Mesendoderm (in vitro differentiated cells): ENCODE data around the gene RBM23.

Experiments
- DNase-seq: peaks from one replicate; pipeline ENCODE4 v3.0.0; 2013
- H2AK5ac ChIP-seq: 2 replicates; pipeline ENCODE4 v1.6.1; 2013; ENCODE audit warnings: low read length, inconsistent platforms
- H2BK120ac ChIP-seq: 2 replicates; pipeline ENCODE4 v1.6.1; 2013; ENCODE audit warnings: low read depth, mild to moderate bottlenecking, low read length, moderate library complexity, mixed read lengths
- H2BK15ac ChIP-seq: replicated peaks from 2 replicates; pipeline ENCODE4 v1.6.1; 2013; ENCODE audit warnings: low read depth, mild to moderate bottlenecking, moderate library complexity
- H2BK5ac ChIP-seq: 2 replicates; pipeline ENCODE4 v1.6.1; 2013; ENCODE audit warnings: low read length, inconsistent platforms
- H3K18ac ChIP-seq: 2 replicates; pipeline ENCODE4 v1.6.1; 2013; ENCODE audit warnings: mild to moderate bottlenecking, low read length, mixed read lengths
- H3K23ac ChIP-seq: one replicate; pipeline ENCODE4 v1.6.1; 2013; ENCODE audit warnings: low read length
- H3K27ac ChIP-seq: 2 replicates; pipeline ENCODE4 v1.5.1; 2013; ENCODE audit warnings: low read depth, mild to moderate bottlenecking, inconsistent platforms, low read length, moderate library complexity
- H3K27me3 ChIP-seq: 2 replicates; pipeline ENCODE4 v1.6.1; 2013; ENCODE audit warnings: low read length, control low read depth, mild to moderate bottlenecking, inconsistent platforms; ENCODE audit not compliant: insufficient read depth, poor library complexity
- H3K36me3 ChIP-seq: 2 replicates; pipeline ENCODE4 v1.6.1; 2013; ENCODE audit warnings: low read length, inconsistent platforms; ENCODE audit not compliant: control insufficient read depth, insufficient read depth
- H3K4ac ChIP-seq: one replicate; pipeline ENCODE4 v1.6.1; 2013; ENCODE audit warnings: low read depth, mild to moderate bottlenecking, low read length, moderate library complexity
- H3K4me1 ChIP-seq: 2 replicates; pipeline ENCODE4 v1.6.1; 2013; ENCODE audit warnings: low read depth, low read length, inconsistent platforms; ENCODE audit not compliant: control insufficient read depth
- H3K4me2 ChIP-seq: 2 replicates; pipeline ENCODE4 v1.6.1; 2013; ENCODE audit warnings: low read length
- H3K4me3 ChIP-seq: 2 replicates; pipeline ENCODE4 v1.5.1; 2013; ENCODE audit warnings: mild to moderate bottlenecking, low read length
- H3K56ac ChIP-seq: one replicate; pipeline ENCODE4 v1.6.1; 2013; ENCODE audit warnings: low read length
- H3K79me1 ChIP-seq: 2 replicates; pipeline ENCODE4 v1.6.1; 2013; ENCODE audit warnings: low read length, inconsistent platforms
- H3K79me2 ChIP-seq: 2 replicates; pipeline ENCODE4 v1.6.1; 2013; ENCODE audit warnings: mild to moderate bottlenecking, low read length; ENCODE audit not compliant: control insufficient read depth, insufficient read depth
- H3K9ac ChIP-seq: 2 replicates; pipeline ENCODE4 v1.6.1; 2013; ENCODE audit warnings: low read length, inconsistent platforms
- H4K5ac ChIP-seq: one replicate; pipeline ENCODE4 v1.6.1; 2013; ENCODE audit warnings: low read length
- H4K8ac ChIP-seq: one replicate; pipeline ENCODE4 v1.6.1; 2013; ENCODE audit warnings: low read depth, mild to moderate bottlenecking, control low read depth, low read length, moderate library complexity
- WGBS: extraction: QIAGEN DNeasy Blood & Tissue Kit; methylation state at CpG from one replicate; pipeline ENCODE4 v1.1.7; 2013; ENCODE audit warnings: low lambda C conversion rate, missing lambda C conversion rate; ENCODE audit not compliant: insufficient coverage; ENCODE audit errors: extremely low coverage; 5-methylcytosine and 5-hydroxymethylcytosine counted together

The RBM23 gene

GRCh38 chr14:22901799-22902198 lies 17.1 kb downstream of the RBM23 start:
- Histone ChIP-seq H2AK5ac (no peak overlapping the region), H3K79me2 (no peaks in the 10 kb centered on the region), H3K56ac (no peak overlapping the region), H2BK15ac (no peak overlapping the region), H2BK5ac (no peak overlapping the region), H3K4ac (no peak overlapping the region), H4K8ac (no peak overlapping the region), H2BK120ac (no peak overlapping the region), H3K23ac (no peak overlapping the region), H3K36me3 (peaks cover 20% of the 10 kb centered on the region), H3K4me3 (no peak overlapping the region), H3K27ac (no peak overlapping the region), H3K4me2 (no peak overlapping the region), H3K9ac (no peak overlapping the region), H3K4me1 (no peaks in the 10 kb centered on the region), H3K79me1 (no peaks in the 10 kb centered on the region), H4K5ac (no peak overlapping the region), H3K27me3 (no peaks in the 10 kb centered on the region), H3K18ac (no peak overlapping the region)
- no CpG with 5 or more reads among the region's 7 CpGs for WGBS
- no peak for DNase-seq

- no peak overlapping the region for H3K23ac ChIP-seq
- H3K4me3 ChIP-seq = no peak overlapping the region
- H3K9ac ChIP-seq = no peak overlapping the region
- no peak overlapping the region for H3K18ac ChIP-seq
- H3K79me2 ChIP-seq = no peaks in the 10 kb centered on the region
- no peak overlapping the region for H3K4me2 ChIP-seq
- no peaks in the 10 kb centered on the region for H3K27me3 ChIP-seq
- H4K5ac ChIP-seq = no peak overlapping the region
- no peak overlapping the region for H3K27ac ChIP-seq
- peak; percentile 87 for DNase-seq
- H3K4me1 ChIP-seq = no peaks in the 10 kb centered on the region
- no peak overlapping the region for H2BK5ac ChIP-seq
- no peak overlapping the region for H3K4ac ChIP-seq
- H3K56ac ChIP-seq = peak overlapping the region; percentile 43
- no peak overlapping the region for H2AK5ac ChIP-seq
- no peaks in the 10 kb centered on the region for H3K79me1 ChIP-seq
- no CpG with 5 or more reads among the region's 3 CpGs for WGBS
- H3K36me3 ChIP-seq = peaks cover 15% of the 10 kb centered on the region
- H4K8ac ChIP-seq = no peak overlapping the region
- no peak overlapping the region for H2BK120ac ChIP-seq
- H2BK15ac ChIP-seq = no peak overlapping the region
These were observed 18.7 kb downstream of the RBM23 start for GRCh38 chr14:22900081-22900799.

DNA sequence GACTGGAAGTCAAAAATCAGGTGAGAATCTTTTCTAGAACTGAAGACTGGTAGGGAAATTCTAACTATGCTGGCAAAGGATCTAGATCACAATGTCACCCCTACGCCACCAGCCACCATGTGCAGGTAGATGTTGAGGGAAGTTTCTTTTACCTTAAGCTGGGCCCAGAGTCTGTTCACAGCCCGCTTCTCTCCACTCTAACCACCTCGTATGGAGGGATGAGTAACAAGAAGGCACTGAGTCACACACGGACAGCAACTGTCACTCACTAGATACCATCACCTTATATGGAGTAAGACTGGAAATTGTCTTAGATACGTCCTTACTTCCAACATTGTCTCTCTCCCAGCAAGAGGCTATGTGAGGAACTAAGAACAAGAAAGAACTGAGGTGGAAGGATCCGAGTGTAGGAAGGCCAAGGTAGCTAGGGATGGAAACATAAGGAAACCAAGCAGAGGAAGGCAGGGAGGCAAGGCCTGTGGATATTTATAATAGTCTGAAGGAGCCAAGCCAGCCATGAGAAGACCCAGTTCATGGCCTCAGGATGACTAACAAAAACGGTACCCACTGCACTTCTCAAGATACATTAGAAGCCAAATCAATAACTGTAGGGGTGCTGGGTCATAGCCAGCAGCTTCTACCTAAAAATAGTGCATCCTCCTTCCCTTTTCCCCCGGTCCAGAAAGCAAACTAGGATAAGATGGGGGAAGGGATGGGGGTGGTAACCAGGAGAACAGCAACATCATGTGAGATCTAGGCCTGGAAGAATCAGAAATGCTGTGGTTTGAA lies 20.5 kb downstream of the RBM23 start:
- DNase-seq = no peak
- no peak overlapping the region for H3K56ac ChIP-seq
- no peak overlapping the region for H3K18ac ChIP-seq
- no peaks in the 10 kb centered on the region for H3K79me1 ChIP-seq
- H3K23ac ChIP-seq = no peak overlapping the region
- H3K27ac ChIP-seq = no peak overlapping the region
- no peak overlapping the region for H4K5ac ChIP-seq
- H3K9ac ChIP-seq = no peak overlapping the region
- no peak overlapping the region for H2BK5ac ChIP-seq
- no peaks in the 10 kb centered on the region for H3K4me1 ChIP-seq
- no peak overlapping the region for H2AK5ac ChIP-seq
- no peaks in the 10 kb centered on the region for H3K27me3 ChIP-seq
- no peak overlapping the region for H3K4ac ChIP-seq
- H2BK15ac ChIP-seq = no peak overlapping the region
- H2BK120ac ChIP-seq = no peak overlapping the region
- no peak overlapping the region for H3K4me2 ChIP-seq
- peaks cover 11% of the 10 kb centered on the region for H3K36me3 ChIP-seq
- no peak overlapping the region for H3K4me3 ChIP-seq
- no CpG with 5 or more reads among the region's 8 CpGs for WGBS
- H3K79me2 ChIP-seq = no peaks in the 10 kb centered on the region
- H4K8ac ChIP-seq = no peak overlapping the region

DNA sequence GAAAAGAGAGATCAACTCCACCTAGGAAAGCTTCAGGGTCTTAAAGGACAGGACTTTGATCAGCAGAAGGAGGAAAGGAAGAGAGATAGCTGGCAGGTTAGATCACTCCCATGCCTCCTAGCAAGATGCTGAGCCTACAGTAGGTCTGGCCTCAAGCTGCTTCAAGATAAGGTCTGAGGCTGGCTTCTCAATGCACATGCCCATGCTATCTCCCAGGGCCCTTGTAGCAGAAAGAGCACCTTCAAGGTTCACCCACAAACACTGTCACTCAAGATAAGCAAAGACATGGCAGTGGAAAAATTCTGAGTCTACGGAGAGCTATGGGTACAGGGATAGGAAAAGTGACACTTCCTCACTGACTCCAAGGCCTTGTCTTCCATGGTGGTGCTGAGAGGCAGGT lies 21.6 kb downstream of the RBM23 start:
- Histone ChIP-seq H3K9ac (no peak overlapping the region), H4K5ac (no peak overlapping the region), H3K27ac (no peak overlapping the region), H3K36me3 (peaks cover 7% of the 10 kb centered on the region), H3K79me1 (no peaks in the 10 kb centered on the region), H3K23ac (no peak overlapping the region), H3K4me3 (no peak overlapping the region), H3K27me3 (no peaks in the 10 kb centered on the region), H3K56ac (no peak overlapping the region), H2AK5ac (no peak overlapping the region), H3K4me1 (no peaks in the 10 kb centered on the region), H4K8ac (no peak overlapping the region), H3K18ac (no peak overlapping the region), H2BK120ac (no peak overlapping the region), H2BK15ac (no peak overlapping the region), H2BK5ac (no peak overlapping the region), H3K4ac (no peak overlapping the region), H3K79me2 (no peaks in the 10 kb centered on the region), H3K4me2 (no peak overlapping the region)
- DNase-seq = peak; percentile 38
- no CpG with 5 or more reads among the region's 1 CpG for WGBS

GRCh38 chr14:22896760-22897159 lies 22.2 kb downstream of the RBM23 start:
- H2AK5ac ChIP-seq = no peak overlapping the region
- H3K9ac ChIP-seq = no peak overlapping the region
- no peak overlapping the region for H3K23ac ChIP-seq
- no peak overlapping the region for H3K56ac ChIP-seq
- H4K5ac ChIP-seq = no peak overlapping the region
- H2BK120ac ChIP-seq = no peak overlapping the region
- H3K18ac ChIP-seq = no peak overlapping the region
- WGBS = no CpG with 5 or more reads among the region's 3 CpGs
- H3K79me1 ChIP-seq = no peaks in the 10 kb centered on the region
- H3K4ac ChIP-seq = no peak overlapping the region
- H3K4me2 ChIP-seq = no peak overlapping the region
- no peaks in the 10 kb centered on the region for H3K27me3 ChIP-seq
- no peak overlapping the region for H3K27ac ChIP-seq
- H4K8ac ChIP-seq = no peak overlapping the region
- H3K4me1 ChIP-seq = no peaks in the 10 kb centered on the region
- no peak overlapping the region for H2BK15ac ChIP-seq
- no peaks in the 10 kb centered on the region for H3K79me2 ChIP-seq
- peaks cover 5% of the 10 kb centered on the region for H3K36me3 ChIP-seq
- H3K4me3 ChIP-seq = no peak overlapping the region
- H2BK5ac ChIP-seq = no peak overlapping the region
- DNase-seq = peak; percentile 69
